ENCODE measurements around the gene EHD4. TPM values are rescaled to one million over a fixed set of nuclear protein-coding genes. Genes with fewer than 3 reads are reported as not detected.

EHD4 gene
- total and polyA plus RNA-seq, 9 of the 15 experiments (the other 6 are each of a cell fraction or from before 2014, with no cell fraction given), result 0.89 to 10.3 (median 6.4) TPM

GRCh38 chr15:41979493-41980266 lies 7.3 kb upstream of the EHD4 start (continued):
- no peak for TF ChIP-seq TFAP4 (CRISPR knock-in tag; IDR thresholded peaks at IDR 0.05; ENCODE audit: borderline replicate concordance)
- no peak for TF ChIP-seq ZNF24 (IDR thresholded peaks at IDR 0.05)
- no peak for TF ChIP-seq GATAD2A (IDR thresholded peaks at IDR 0.05)
- TF ChIP-seq TAL1 (IDR thresholded peaks at IDR 0.05), result peak; percentile 66
- TF ChIP-seq CEBPB (tag; IDR thresholded peaks at IDR 0.05), result no peak
- no peak for TF ChIP-seq MCM3 (IDR thresholded peaks at IDR 0.05)
- no peak for TF ChIP-seq SLC30A9 (CRISPR knock-in tag; IDR thresholded peaks at IDR 0.05)
- peak; percentile 11 for TF ChIP-seq MEIS2 (IDR thresholded peaks at IDR 0.05; ENCODE audit: partially characterized antibody)
- TF ChIP-seq PKNOX1 (IDR thresholded peaks at IDR 0.05), result peak; percentile 28; the same call in 1 of the 2 replicates
- peak; percentile 5; the same call in 1 of the 2 replicates for TF ChIP-seq EP300 (IDR thresholded peaks at IDR 0.05; ENCODE audit: low read length)
- no peak for TF ChIP-seq MCM5 (IDR thresholded peaks at IDR 0.05; ENCODE audit: low read depth)
- no peak for TF ChIP-seq KLF6 (CRISPR knock-in tag; IDR thresholded peaks at IDR 0.05; ENCODE audit: borderline replicate concordance)
- no peak for TF ChIP-seq HNRNPH1 (optimal IDR thresholded peaks at IDR 0.05; ENCODE audit: low read depth, low read length)
- TF ChIP-seq ZNF146 (CRISPR knock-in tag; IDR thresholded peaks at IDR 0.05; ENCODE audit: unreplicated experiment), result no peak
- no peak for TF ChIP-seq ZNF707 (CRISPR knock-in tag; conservative IDR thresholded peaks at IDR 0.05)
- no peak for TF ChIP-seq ARID4B (CRISPR knock-in tag; IDR thresholded peaks at IDR 0.05)
- peak; percentile 73 for TF ChIP-seq TCF3 (CRISPR knock-in tag; IDR thresholded peaks at IDR 0.05)
- TF ChIP-seq ZNF507 (tag; conservative IDR thresholded peaks at IDR 0.05), result no peak
- no peak for TF ChIP-seq BRF1 (IDR thresholded peaks at IDR 0.05; ENCODE audit: borderline replicate concordance, extremely low read depth, insufficient read length)
- TF ChIP-seq MIER1 (IDR thresholded peaks at IDR 0.05; ENCODE audit: low read depth), result no peak
- no peak for TF ChIP-seq E2F6 (IDR thresholded peaks at IDR 0.05; ENCODE audit: borderline replicate concordance in 1 of 2, extremely low read depth in 1 of 2, insufficient read depth in 1 of 2, insufficient read length in 1 of 2, low read depth in 1 of 2, low read length in 1 of 2, poor library complexity in 1 of 2, severe bottlenecking in 1 of 2)
- no peak for TF ChIP-seq ZNF232 (CRISPR knock-in tag; IDR thresholded peaks at IDR 0.05)
- no peak for TF ChIP-seq ETV5 (CRISPR knock-in tag; IDR thresholded peaks at IDR 0.05; ENCODE audit: low read depth)

All from K562 (cell line).